IMR-90 (cell line): ENCODE data around the gene USP10.

ENCODE experiments used
- FOS ChIP-seq: fragments of 150-350 bp; IDR thresholded peaks from 2 replicates; pipeline ENCODE4 v1.6.1; 2016; ENCODE audit warnings: low read depth, low read length
- MAZ ChIP-seq: IDR thresholded peaks from 2 replicates; pipeline ENCODE4 v1.6.1; 2012; ENCODE audit warnings: low read depth, mild to moderate bottlenecking, low read length, improper control_type of control experiment, moderate library complexity, borderline replicate concordance
- NFE2L2 ChIP-seq: fragments of 150-350 bp; IDR thresholded peaks from 2 replicates; pipeline ENCODE4 v1.6.1; 2016; ENCODE audit warnings: low read depth, mild to moderate bottlenecking, low read length
- POLR2A ChIP-seq: IDR thresholded peaks from 2 replicates; pipeline ENCODE4 v1.6.1; 2012; ENCODE audit warnings: mild to moderate bottlenecking, low read depth, low read length
- RAD21 ChIP-seq: IDR thresholded peaks from 2 replicates; pipeline ENCODE4 v1.6.1; 2012; ENCODE audit warnings: low read length, improper control_type of control experiment
- TF ChIP-seq, protein P1 (sequence below): conservative IDR thresholded peaks from 2 replicates; pipeline ENCODE4 v1.5.1; 2012; ENCODE audit warnings: mild to moderate bottlenecking, low read depth, low read length, improper control_type of control experiment
- TF ChIP-seq, protein P2 (sequence below): fragments of 150-350 bp; IDR thresholded peaks from 2 replicates; pipeline ENCODE4 v1.6.1; 2016; ENCODE audit warnings: low read depth, mild to moderate bottlenecking, low read length, moderate library complexity, borderline replicate concordance

DNA sequence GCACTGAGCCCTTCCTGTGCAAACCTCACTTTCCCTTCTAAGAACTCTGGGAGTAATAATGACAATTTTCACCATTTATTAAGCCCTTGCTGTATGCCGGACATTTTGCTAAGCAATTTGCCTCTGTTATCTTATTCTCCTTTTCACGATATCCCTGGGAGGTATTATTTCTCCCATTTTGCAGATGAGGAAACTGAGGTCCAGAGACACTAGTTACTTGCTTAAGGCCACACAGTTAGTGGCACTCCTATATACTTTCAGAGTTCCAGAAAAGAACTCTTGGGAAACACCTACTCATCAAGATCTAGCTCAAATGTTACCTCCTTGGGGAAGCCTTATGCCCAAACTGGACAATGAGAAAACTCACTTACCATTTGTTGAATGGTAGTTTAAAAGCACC, 4.8 kb upstream of the USP10 start:
- TF ChIP-seq, protein P1, sequence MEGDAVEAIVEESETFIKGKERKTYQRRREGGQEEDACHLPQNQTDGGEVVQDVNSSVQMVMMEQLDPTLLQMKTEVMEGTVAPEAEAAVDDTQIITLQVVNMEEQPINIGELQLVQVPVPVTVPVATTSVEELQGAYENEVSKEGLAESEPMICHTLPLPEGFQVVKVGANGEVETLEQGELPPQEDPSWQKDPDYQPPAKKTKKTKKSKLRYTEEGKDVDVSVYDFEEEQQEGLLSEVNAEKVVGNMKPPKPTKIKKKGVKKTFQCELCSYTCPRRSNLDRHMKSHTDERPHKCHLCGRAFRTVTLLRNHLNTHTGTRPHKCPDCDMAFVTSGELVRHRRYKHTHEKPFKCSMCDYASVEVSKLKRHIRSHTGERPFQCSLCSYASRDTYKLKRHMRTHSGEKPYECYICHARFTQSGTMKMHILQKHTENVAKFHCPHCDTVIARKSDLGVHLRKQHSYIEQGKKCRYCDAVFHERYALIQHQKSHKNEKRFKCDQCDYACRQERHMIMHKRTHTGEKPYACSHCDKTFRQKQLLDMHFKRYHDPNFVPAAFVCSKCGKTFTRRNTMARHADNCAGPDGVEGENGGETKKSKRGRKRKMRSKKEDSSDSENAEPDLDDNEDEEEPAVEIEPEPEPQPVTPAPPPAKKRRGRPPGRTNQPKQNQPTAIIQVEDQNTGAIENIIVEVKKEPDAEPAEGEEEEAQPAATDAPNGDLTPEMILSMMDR = no peak
- TF ChIP-seq MAZ (no peak), FOS (no peak), POLR2A (no peak), RAD21 (no peak), NFE2L2 (no peak)
- TF ChIP-seq, protein P2, sequence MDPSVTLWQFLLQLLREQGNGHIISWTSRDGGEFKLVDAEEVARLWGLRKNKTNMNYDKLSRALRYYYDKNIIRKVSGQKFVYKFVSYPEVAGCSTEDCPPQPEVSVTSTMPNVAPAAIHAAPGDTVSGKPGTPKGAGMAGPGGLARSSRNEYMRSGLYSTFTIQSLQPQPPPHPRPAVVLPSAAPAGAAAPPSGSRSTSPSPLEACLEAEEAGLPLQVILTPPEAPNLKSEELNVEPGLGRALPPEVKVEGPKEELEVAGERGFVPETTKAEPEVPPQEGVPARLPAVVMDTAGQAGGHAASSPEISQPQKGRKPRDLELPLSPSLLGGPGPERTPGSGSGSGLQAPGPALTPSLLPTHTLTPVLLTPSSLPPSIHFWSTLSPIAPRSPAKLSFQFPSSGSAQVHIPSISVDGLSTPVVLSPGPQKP = no peak
